ENCODE measurements around the gene TMBIM1. TPM values are rescaled to one million over a fixed set of nuclear protein-coding genes. Genes with fewer than 3 reads are reported as not detected.
A peak's percentile ranks its signal among the peaks of the same experiment; 100 is the strongest.

Gene TMBIM1
- total and polyA plus RNA-seq, 9 of the 15 experiments (the other 6 are each of a cell fraction or from before 2014, with no cell fraction given) = 14.2 to 105 (median 47.0) TPM

DNA sequence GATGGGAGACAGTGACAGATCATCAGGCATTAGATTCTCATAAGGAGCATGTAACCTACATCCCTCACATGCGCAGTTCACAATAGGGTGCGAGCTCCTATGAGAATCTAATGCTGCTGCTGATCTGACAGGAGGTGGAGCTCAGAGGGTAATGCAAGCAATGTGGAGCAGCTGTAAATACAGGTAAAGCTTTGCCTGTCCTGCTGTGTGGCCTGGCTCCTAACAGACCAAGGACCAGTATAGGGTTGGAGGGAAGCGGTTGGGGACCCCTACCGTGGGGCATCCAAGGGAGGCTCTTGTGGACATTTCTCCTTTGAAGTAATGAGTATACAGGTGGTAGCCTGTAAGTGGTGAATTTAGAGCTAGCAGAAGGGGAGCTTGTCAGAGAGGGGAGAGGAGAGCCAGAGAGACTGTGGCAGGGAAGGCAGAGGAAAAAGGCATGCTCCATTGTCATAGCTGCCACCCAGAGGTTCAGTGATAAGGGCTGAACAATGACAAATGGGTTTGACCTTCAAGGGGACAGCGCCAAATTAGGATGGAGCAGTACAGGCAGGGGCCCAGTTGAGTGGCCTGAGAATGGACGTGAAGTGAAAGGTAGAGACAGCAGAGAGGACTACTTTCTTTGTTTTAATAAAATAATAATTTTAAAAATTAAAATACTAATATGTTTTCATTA, 15.2 kb upstream of the TMBIM1 start (continued):
- TF ChIP-seq RCOR1 (IDR thresholded peaks at IDR 0.05; ENCODE audit: borderline replicate concordance in 1 of 2, low read depth in 2 of 2, low read length in 2 of 2) = peak in 1 of 2 experiments; percentile 53; a peak in 1 of 4 replicates
- TF ChIP-seq KDM4B (IDR thresholded peaks at IDR 0.05; ENCODE audit: borderline replicate concordance in 2 of 2, low read depth in 1 of 2) = no peak
- TF ChIP-seq, protein P1, sequence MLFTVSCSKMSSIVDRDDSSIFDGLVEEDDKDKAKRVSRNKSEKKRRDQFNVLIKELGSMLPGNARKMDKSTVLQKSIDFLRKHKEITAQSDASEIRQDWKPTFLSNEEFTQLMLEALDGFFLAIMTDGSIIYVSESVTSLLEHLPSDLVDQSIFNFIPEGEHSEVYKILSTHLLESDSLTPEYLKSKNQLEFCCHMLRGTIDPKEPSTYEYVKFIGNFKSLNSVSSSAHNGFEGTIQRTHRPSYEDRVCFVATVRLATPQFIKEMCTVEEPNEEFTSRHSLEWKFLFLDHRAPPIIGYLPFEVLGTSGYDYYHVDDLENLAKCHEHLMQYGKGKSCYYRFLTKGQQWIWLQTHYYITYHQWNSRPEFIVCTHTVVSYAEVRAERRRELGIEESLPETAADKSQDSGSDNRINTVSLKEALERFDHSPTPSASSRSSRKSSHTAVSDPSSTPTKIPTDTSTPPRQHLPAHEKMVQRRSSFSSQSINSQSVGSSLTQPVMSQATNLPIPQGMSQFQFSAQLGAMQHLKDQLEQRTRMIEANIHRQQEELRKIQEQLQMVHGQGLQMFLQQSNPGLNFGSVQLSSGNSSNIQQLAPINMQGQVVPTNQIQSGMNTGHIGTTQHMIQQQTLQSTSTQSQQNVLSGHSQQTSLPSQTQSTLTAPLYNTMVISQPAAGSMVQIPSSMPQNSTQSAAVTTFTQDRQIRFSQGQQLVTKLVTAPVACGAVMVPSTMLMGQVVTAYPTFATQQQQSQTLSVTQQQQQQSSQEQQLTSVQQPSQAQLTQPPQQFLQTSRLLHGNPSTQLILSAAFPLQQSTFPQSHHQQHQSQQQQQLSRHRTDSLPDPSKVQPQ (CRISPR knock-in tag; IDR thresholded peaks at IDR 0.05; ENCODE audit: borderline replicate concordance) = no peak
- TF ChIP-seq, protein P2, sequence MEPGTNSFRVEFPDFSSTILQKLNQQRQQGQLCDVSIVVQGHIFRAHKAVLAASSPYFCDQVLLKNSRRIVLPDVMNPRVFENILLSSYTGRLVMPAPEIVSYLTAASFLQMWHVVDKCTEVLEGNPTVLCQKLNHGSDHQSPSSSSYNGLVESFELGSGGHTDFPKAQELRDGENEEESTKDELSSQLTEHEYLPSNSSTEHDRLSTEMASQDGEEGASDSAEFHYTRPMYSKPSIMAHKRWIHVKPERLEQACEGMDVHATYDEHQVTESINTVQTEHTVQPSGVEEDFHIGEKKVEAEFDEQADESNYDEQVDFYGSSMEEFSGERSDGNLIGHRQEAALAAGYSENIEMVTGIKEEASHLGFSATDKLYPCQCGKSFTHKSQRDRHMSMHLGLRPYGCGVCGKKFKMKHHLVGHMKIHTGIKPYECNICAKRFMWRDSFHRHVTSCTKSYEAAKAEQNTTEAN (CRISPR knock-in tag; IDR thresholded peaks at IDR 0.05) = no peak
- peak; percentile 46; the same call in 1 of the 2 replicates for TF ChIP-seq SOX6 (IDR thresholded peaks at IDR 0.05)
- TF ChIP-seq, protein P3, sequence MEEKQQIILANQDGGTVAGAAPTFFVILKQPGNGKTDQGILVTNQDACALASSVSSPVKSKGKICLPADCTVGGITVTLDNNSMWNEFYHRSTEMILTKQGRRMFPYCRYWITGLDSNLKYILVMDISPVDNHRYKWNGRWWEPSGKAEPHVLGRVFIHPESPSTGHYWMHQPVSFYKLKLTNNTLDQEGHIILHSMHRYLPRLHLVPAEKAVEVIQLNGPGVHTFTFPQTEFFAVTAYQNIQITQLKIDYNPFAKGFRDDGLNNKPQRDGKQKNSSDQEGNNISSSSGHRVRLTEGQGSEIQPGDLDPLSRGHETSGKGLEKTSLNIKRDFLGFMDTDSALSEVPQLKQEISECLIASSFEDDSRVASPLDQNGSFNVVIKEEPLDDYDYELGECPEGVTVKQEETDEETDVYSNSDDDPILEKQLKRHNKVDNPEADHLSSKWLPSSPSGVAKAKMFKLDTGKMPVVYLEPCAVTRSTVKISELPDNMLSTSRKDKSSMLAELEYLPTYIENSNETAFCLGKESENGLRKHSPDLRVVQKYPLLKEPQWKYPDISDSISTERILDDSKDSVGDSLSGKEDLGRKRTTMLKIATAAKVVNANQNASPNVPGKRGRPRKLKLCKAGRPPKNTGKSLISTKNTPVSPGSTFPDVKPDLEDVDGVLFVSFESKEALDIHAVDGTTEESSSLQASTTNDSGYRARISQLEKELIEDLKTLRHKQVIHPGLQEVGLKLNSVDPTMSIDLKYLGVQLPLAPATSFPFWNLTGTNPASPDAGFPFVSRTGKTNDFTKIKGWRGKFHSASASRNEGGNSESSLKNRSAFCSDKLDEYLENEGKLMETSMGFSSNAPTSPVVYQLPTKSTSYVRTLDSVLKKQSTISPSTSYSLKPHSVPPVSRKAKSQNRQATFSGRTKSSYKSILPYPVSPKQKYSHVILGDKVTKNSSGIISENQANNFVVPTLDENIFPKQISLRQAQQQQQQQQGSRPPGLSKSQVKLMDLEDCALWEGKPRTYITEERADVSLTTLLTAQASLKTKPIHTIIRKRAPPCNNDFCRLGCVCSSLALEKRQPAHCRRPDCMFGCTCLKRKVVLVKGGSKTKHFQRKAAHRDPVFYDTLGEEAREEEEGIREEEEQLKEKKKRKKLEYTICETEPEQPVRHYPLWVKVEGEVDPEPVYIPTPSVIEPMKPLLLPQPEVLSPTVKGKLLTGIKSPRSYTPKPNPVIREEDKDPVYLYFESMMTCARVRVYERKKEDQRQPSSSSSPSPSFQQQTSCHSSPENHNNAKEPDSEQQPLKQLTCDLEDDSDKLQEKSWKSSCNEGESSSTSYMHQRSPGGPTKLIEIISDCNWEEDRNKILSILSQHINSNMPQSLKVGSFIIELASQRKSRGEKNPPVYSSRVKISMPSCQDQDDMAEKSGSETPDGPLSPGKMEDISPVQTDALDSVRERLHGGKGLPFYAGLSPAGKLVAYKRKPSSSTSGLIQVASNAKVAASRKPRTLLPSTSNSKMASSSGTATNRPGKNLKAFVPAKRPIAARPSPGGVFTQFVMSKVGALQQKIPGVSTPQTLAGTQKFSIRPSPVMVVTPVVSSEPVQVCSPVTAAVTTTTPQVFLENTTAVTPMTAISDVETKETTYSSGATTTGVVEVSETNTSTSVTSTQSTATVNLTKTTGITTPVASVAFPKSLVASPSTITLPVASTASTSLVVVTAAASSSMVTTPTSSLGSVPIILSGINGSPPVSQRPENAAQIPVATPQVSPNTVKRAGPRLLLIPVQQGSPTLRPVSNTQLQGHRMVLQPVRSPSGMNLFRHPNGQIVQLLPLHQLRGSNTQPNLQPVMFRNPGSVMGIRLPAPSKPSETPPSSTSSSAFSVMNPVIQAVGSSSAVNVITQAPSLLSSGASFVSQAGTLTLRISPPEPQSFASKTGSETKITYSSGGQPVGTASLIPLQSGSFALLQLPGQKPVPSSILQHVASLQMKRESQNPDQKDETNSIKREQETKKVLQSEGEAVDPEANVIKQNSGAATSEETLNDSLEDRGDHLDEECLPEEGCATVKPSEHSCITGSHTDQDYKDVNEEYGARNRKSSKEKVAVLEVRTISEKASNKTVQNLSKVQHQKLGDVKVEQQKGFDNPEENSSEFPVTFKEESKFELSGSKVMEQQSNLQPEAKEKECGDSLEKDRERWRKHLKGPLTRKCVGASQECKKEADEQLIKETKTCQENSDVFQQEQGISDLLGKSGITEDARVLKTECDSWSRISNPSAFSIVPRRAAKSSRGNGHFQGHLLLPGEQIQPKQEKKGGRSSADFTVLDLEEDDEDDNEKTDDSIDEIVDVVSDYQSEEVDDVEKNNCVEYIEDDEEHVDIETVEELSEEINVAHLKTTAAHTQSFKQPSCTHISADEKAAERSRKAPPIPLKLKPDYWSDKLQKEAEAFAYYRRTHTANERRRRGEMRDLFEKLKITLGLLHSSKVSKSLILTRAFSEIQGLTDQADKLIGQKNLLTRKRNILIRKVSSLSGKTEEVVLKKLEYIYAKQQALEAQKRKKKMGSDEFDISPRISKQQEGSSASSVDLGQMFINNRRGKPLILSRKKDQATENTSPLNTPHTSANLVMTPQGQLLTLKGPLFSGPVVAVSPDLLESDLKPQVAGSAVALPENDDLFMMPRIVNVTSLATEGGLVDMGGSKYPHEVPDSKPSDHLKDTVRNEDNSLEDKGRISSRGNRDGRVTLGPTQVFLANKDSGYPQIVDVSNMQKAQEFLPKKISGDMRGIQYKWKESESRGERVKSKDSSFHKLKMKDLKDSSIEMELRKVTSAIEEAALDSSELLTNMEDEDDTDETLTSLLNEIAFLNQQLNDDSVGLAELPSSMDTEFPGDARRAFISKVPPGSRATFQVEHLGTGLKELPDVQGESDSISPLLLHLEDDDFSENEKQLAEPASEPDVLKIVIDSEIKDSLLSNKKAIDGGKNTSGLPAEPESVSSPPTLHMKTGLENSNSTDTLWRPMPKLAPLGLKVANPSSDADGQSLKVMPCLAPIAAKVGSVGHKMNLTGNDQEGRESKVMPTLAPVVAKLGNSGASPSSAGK (IDR thresholded peaks at IDR 0.05) = no peak
- TF ChIP-seq GTF2F1 (IDR thresholded peaks at IDR 0.05; ENCODE audit: low read depth, low read length) = no peak
- 0 out of 2 replicates have a peak, but pooled peaks have one; percentile 17 for TF ChIP-seq ARID1B (IDR thresholded peaks at IDR 0.05)
- TF ChIP-seq MEIS2 (IDR thresholded peaks at IDR 0.05; ENCODE audit: partially characterized antibody) = peak; percentile 86
- no peak for TF ChIP-seq ZNF23 (CRISPR knock-in tag; IDR thresholded peaks at IDR 0.05)
